Fibroblast of villous mesenchyme (primary cell): ENCODE results near the gene WBP1. TPM values are rescaled to one million over a fixed set of nuclear protein-coding genes. Genes with fewer than 3 reads are reported as not detected.

Source experiments
- DNase-seq: peaks from one replicate; pipeline ENCODE4 v3.0.0-alpha.2; 2010; ENCODE audit warnings: low read depth
- H3K4me3 ChIP-seq: 2 replicates; pipeline ENCODE4 v1.5.1; 2011; ENCODE audit warnings: low read depth, mild to moderate bottlenecking, low read length
- total RNA-seq: library from RNA; depleted of rRNA; stranded (reverse); fragments of >200 nt; gene quantifications from 2 replicates; pipeline ENCODE4 v1.2.3, GENCODE V29; 2012
- TF ChIP-seq, protein P1 (sequence below): IDR thresholded peaks from 2 replicates; pipeline ENCODE4 v1.5.1; 2012; ENCODE audit warnings: low read depth, mild to moderate bottlenecking, low read length; ENCODE audit not compliant: insufficient read depth

The WBP1 gene
- total RNA-seq, 1 donor: 50.5 TPM

DNA sequence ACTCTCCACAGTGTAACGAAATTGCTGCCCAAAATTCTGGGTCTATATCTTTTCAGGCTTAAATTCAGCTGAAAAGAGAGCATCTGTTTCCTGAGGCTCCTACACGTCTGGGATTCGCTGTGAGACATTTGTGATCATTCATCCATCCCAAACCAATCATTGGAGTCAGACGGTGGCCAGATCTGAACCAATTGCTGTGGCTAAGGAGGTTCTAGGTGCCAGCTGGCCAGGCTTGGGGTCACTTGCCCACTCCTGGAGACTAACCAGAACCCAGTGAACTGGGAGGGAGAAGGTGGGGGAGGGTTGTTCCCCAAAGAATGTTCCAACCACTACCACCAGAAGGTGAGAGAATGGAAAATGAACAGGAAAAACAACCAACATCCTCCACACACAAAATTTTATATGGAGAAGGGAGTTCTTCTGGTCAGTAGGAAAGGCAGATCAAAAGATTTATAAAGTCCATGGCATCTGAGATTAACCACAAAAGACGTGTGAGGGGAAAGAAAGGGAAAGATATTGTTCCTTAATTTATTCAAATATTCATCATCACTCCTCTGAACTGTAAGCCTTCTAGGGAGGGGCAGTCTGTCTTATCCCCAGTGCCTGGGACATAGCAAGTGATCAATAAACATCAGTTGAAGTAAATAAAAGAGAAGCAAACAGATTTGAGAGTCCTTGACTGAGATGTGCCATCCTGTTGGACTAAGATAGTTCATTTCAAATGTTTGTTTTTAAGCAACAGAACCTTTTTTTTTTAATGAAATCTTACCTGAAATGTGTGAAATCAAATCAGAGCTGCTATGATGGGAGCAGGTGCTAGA, 13.5 kb upstream of the WBP1 start:
- TF ChIP-seq, protein P1, sequence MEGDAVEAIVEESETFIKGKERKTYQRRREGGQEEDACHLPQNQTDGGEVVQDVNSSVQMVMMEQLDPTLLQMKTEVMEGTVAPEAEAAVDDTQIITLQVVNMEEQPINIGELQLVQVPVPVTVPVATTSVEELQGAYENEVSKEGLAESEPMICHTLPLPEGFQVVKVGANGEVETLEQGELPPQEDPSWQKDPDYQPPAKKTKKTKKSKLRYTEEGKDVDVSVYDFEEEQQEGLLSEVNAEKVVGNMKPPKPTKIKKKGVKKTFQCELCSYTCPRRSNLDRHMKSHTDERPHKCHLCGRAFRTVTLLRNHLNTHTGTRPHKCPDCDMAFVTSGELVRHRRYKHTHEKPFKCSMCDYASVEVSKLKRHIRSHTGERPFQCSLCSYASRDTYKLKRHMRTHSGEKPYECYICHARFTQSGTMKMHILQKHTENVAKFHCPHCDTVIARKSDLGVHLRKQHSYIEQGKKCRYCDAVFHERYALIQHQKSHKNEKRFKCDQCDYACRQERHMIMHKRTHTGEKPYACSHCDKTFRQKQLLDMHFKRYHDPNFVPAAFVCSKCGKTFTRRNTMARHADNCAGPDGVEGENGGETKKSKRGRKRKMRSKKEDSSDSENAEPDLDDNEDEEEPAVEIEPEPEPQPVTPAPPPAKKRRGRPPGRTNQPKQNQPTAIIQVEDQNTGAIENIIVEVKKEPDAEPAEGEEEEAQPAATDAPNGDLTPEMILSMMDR: no peak
- no peak overlapping the region for H3K4me3 ChIP-seq
- no peak for DNase-seq

DNA sequence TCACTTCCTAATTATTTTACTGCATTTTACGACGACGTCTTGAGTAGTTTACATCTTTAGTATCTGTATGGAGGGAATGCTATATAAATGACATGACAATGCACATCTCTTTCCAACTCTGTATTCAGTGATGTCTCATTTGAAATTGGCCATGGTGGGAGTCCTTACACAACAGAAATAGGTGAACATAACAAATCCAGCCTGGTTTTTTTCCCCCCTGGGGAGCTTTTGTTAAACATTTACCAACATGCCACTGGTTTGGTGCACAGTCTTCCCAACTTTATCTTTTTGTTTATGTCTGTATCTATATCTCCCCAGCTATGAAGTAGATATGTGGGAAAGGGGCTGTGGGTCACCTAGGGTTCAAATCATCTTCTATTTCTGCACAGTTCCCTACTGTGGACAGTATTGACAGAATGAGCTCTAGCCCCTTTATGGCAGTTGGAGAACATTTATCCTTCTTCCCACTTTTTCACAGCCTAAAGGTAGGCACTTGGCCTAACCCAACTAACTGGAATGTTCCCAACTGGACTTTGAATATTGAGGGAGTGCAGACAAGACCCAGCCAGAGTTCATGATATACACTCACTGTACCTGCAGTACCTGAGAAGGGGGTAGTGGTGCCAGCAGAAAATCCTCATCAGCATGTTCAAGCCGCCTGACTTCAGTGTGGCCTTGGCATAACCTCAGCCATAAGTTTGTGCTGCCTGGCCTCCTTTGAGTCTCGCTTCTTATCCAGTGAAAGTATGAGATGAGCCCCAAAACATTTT, 10.8 kb upstream of the WBP1 start:
- TF ChIP-seq, protein P1: no peak
- no peak for DNase-seq
- no peak overlapping the region for H3K4me3 ChIP-seq

DNA sequence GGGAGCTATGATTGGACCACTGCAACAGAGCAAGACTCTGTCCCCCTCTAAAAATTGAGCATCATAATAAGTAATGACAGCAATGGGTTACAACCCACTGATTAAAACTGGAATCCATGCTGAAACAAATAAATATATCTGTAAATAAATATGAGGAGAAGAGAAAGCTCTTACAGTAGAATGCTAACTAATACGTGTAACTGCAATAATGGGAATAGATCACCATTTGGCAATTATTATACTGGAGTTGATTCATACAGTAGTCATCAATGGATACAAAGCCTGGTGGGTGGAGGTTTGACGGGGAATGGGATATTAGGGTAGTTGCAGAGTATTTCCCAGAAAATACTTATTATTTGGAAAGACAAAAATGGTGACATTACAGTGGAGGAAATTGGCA, 9.5 kb upstream of the WBP1 start:
- H3K4me3 ChIP-seq: no peak overlapping the region
- DNase-seq: no peak
- TF ChIP-seq, protein P1: no peak

DNA sequence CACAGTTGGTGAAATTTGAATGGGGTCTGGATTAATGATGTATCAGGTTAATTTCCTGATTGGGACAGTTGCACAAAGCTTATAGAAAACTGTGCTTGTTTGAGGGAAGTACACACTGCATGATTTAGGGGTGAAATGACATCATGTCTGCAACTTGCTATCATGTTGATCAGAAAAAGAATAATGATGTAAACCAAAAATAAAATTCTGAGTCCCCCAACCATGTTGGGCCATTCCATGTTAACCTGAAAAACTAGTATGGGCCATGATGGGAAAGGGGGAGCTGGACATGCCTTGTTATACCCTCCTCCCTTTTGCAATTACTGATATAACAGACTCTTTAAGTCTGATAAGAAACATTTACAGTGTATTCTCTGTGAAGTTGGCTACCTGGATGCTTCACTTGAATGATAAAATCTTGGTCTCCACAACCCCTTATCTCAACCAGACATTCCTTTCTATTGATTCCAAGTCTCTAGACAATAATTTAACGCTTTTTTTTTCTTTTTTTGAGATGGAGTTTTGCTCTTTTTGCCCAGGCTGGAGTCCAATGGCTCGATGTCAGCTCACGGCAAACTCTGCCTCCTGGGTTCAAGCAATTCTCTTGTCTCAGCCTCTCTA, 7.6 kb upstream of the WBP1 start:
- TF ChIP-seq, protein P1: no peak
- no peak for DNase-seq
- H3K4me3 ChIP-seq: no peak overlapping the region

DNA sequence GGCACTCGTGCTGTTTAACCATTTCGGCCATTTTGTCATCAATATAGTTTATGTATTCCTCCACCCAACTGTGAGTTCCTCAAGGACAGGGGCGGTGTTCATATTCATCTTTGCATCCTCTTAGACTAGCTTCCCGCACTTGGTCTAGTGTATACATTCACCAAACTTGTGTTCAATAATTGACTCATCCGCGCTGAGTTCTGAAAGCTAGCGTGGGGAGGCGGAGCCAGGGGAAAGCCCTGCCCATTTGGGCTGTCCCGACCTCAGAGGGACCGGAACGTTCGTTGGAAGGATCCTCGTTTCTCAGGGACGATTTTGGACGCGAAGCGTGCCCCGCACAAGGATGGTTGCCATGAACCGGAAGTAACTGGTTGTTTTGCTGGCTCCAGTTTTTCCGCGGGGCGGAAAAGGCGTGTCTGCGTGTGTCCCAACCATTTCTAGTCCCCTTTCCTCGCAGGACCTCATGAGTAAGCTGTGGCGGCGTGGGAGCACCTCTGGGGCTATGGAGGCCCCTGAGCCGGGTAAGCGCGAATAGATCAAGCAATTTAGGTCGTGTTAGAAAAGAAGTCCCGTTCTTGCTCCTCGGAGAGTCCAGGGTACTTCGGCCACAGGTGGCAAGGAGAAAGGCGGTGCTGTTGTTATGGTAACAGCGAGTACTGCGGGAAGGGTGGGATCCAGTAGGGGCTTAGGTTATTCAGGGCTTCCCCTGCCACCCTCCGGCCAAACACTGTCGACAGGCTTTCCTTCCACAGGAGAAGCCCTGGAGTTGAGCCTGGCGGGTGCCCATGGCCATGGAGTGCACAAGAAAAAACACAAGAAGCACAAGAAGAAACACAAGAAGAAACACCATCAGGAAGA, 3.4 kb upstream of the WBP1 start, which contains the start of gene INO80B:
INO80B (plus strand) TSS at position 434 of the 858 bp plus-strand sequence; CDS start at position 464, 30 bp downstream.
- peak within 1 kb of the TSS; percentile 67 for H3K4me3 ChIP-seq
- peak; percentile 99 for DNase-seq
- TF ChIP-seq, protein P1: no peak

DNA sequence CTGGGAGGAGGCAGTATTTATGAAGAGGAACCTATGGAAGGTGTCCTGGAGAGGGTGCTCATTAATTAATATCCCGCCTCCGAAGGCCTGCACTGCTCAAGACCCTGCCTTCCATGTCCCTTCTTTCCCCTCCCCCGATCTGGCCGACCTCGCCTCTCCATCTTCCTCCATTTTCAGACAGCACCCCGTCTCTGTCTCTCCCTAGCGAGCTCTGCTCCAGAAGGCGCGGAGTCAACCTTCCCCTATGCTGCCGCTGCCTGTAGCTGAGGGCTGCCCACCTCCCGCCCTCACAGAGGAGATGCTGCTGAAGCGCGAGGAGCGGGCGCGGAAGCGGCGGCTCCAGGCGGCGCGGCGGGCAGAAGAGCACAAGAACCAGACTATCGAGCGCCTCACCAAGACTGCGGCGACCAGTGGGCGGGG, 1.1 kb upstream of the WBP1 start:
- peak overlapping the region; percentile 79 for H3K4me3 ChIP-seq
- DNase-seq: no peak
- TF ChIP-seq, protein P1: no peak
